Trophoblast cell (in vitro differentiated cells and primary cell): ENCODE measurements around the gene AGPAT1.
"Not testable (repeated sequence)": the region's sequence is repeated elsewhere in the genome, so short reads cannot be mapped to it uniquely, and the experiment has no call there.

Experiments used
- DNase-seq, 2 donors: peaks; one replicate each; pipeline ENCODE4 v3.0.0-alpha.2; 2016
- H2AFZ ChIP-seq: 2 replicates; pipeline ENCODE4 v1.6.1; 2013; ENCODE audit warnings: low read length, moderate library complexity, mild to moderate bottlenecking; ENCODE audit not compliant: insufficient read depth, poor library complexity
- H2AK5ac ChIP-seq: 2 replicates; pipeline ENCODE4 v1.6.1; 2013; ENCODE audit warnings: mild to moderate bottlenecking, low read length
- H2BK120ac ChIP-seq: 2 replicates; pipeline ENCODE4 v1.6.1; 2013; ENCODE audit warnings: low read length, mild to moderate bottlenecking, moderate library complexity; ENCODE audit not compliant: insufficient read depth, poor library complexity
- H2BK12ac ChIP-seq: 2 replicates; pipeline ENCODE4 v1.6.1; 2013; ENCODE audit warnings: mild to moderate bottlenecking, low read length, moderate library complexity
- H2BK5ac ChIP-seq: 2 replicates; pipeline ENCODE4 v1.6.1; 2013; ENCODE audit warnings: low read length, low read depth, moderate library complexity, mild to moderate bottlenecking; ENCODE audit not compliant: poor library complexity
- H3K14ac ChIP-seq: 2 replicates; pipeline ENCODE4 v1.6.1; 2013; ENCODE audit warnings: mild to moderate bottlenecking, low read length
- H3K18ac ChIP-seq: 2 replicates; pipeline ENCODE4 v1.6.1; 2013; ENCODE audit warnings: mild to moderate bottlenecking, low read length
- H3K23ac ChIP-seq: 2 replicates; pipeline ENCODE4 v1.6.1; 2013; ENCODE audit warnings: low read length
- H3K27ac ChIP-seq: 2 replicates; pipeline ENCODE4 v1.5.1; 2013; ENCODE audit warnings: low read depth, mild to moderate bottlenecking, inconsistent platforms, low read length, moderate library complexity
- H3K27me3 ChIP-seq: 2 replicates; pipeline ENCODE4 v1.6.1; 2013; ENCODE audit warnings: inconsistent platforms, mild to moderate bottlenecking, low read length, moderate library complexity; ENCODE audit not compliant: insufficient read depth
- H3K36me3 ChIP-seq, 2 experiments: 1 replicate in 1 of 2; 2 replicates in 1 of 2; pipeline ENCODE4 v1.6.1; 2013; ENCODE audit warnings: low read length in 2 of 2, mild to moderate bottlenecking in 2 of 2, moderate library complexity in 1 of 2; ENCODE audit not compliant: insufficient read depth in 2 of 2, control insufficient read depth in 1 of 2
- H3K4ac ChIP-seq: 2 replicates; pipeline ENCODE4 v1.6.1; 2013; ENCODE audit warnings: low read depth, mild to moderate bottlenecking, low read length, moderate library complexity
- H3K4me1 ChIP-seq, 2 experiments: 1 replicate in 1 of 2; 2 replicates in 1 of 2; pipeline ENCODE4 v1.6.1; 2013; ENCODE audit warnings: low read length in 2 of 2, mild to moderate bottlenecking in 2 of 2, moderate library complexity in 1 of 2; ENCODE audit not compliant: insufficient read depth in 2 of 2, control insufficient read depth in 1 of 2
- H3K4me2 ChIP-seq: 2 replicates; pipeline ENCODE4 v1.6.1; 2013; ENCODE audit warnings: inconsistent platforms, mild to moderate bottlenecking, low read length, moderate library complexity
- H3K4me3 ChIP-seq: 2 replicates; pipeline ENCODE4 v1.5.1; 2013; ENCODE audit warnings: mild to moderate bottlenecking, low read depth, low read length, inconsistent platforms
- H3K79me1 ChIP-seq: one replicate; pipeline ENCODE4 v1.6.1; 2013; ENCODE audit warnings: low read length
- H3K79me2 ChIP-seq: 2 replicates; pipeline ENCODE4 v1.6.1; 2013; ENCODE audit warnings: low read length, mild to moderate bottlenecking; ENCODE audit not compliant: control insufficient read depth, insufficient read depth, poor library complexity
- H3K9ac ChIP-seq: 2 replicates; pipeline ENCODE4 v1.6.1; 2013; ENCODE audit warnings: mild to moderate bottlenecking, low read length
- H3K9me3 ChIP-seq: 2 replicates; pipeline ENCODE4 v1.6.1; 2013; ENCODE audit warnings: low read depth, mild to moderate bottlenecking, control low read depth, inconsistent platforms, low read length; ENCODE audit not compliant: insufficient read depth
- H4K12ac ChIP-seq: 2 replicates; pipeline ENCODE4 v1.6.1; 2013; ENCODE audit warnings: low read depth, mild to moderate bottlenecking, low read length, moderate library complexity
- H4K8ac ChIP-seq: 2 replicates; pipeline ENCODE4 v1.6.1; 2013; ENCODE audit warnings: low read depth, mild to moderate bottlenecking, low read length, moderate library complexity
- H4K91ac ChIP-seq: one replicate; pipeline ENCODE4 v1.6.1; 2013; ENCODE audit warnings: low read depth, mild to moderate bottlenecking, low read length, moderate library complexity
- WGBS: extraction: QIAGEN DNeasy Blood & Tissue Kit; methylation state at CpG from one replicate; pipeline ENCODE4 v1.1.7; 2013; ENCODE audit warnings: missing lambda C conversion rate; ENCODE audit not compliant: insufficient read length, insufficient coverage; ENCODE audit errors: extremely low coverage; 5-methylcytosine and 5-hydroxymethylcytosine counted together

AGPAT1 gene

DNA sequence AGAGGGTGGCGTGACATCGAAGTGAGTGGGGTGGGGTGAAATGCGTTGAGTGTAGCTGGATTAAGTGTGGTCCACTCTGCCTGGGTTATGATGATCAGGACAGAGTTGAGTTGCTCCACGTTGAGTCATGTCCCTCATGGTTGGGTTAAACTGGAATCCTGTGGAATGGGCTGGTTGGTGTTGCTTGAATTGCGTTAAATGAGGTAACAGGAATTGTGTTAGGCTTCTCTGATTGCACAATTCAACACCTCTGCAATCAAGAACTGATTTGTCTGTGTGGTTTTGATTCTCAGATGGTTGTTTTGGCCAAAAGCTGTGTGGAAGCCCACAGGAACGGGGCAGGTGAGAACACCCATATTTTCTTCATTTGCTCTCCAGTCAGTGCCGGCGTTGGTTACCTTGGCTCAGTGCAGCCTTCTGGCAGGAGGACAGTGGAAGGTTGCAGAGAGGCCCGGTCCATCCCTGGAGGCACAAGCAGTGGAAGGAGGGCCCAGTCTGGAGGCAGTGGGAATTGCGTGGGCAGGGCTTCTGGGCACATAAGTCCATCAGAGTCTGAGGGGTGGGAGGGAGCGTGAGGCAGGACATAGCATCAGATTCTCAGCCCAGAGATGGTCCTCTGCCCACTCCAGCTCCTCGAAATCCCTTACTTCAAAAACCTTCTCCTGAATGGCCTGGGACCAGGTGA lies 36.3 kb upstream of the AGPAT1 start:
- H3K4ac ChIP-seq: no peak overlapping the region
- no peak overlapping the region for H3K27ac ChIP-seq
- H3K18ac ChIP-seq: no peak overlapping the region
- H3K36me3 ChIP-seq: no peaks in the 10 kb centered on the region
- H2BK120ac ChIP-seq: no peak overlapping the region
- 100% methylated on average over 3 of the region's 12 CpGs for WGBS
- H3K9me3 ChIP-seq: no peaks in the 10 kb centered on the region
- no peak overlapping the region for H3K23ac ChIP-seq
- no peaks in the 10 kb centered on the region for H3K79me1 ChIP-seq
- H2BK5ac ChIP-seq: no peak overlapping the region
- no peak overlapping the region for H4K91ac ChIP-seq
- no peaks in the 10 kb centered on the region for H3K27me3 ChIP-seq
- DNase-seq: peak; percentile 80 to 92
- no peak overlapping the region for H3K4me2 ChIP-seq
- H4K12ac ChIP-seq: no peak overlapping the region
- no peak overlapping the region for H2AFZ ChIP-seq
- no peak overlapping the region for H3K14ac ChIP-seq
- H2BK12ac ChIP-seq: no peak overlapping the region
- H3K79me2 ChIP-seq: no peaks in the 10 kb centered on the region
- H3K4me1 ChIP-seq: no peaks in the 10 kb centered on the region
- H2AK5ac ChIP-seq: no peak overlapping the region
- no peak overlapping the region for H3K9ac ChIP-seq
- H4K8ac ChIP-seq: no peak overlapping the region
- no peak overlapping the region for H3K4me3 ChIP-seq

DNA sequence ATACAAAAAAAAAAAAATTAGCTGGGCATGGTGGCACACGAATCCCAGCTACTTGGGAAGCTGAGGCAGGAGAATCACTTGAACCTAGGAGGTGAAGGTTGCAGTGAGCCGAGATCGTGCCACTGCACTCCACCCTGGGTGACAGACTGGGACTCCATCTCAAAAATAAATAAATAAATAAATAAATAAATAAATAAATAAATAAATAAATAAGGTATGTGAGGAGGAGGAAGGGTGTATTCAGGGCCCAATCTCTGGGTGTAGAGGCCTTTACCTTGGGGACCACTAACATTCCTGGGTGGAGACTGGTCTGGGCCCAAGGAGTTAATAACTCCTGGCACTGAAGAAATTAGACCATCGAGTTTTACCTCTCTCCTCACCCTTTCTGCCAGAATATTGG lies 35.5 kb upstream of the AGPAT1 start:
- not testable (repeated sequence) for H4K8ac ChIP-seq, H3K9me3 ChIP-seq, H3K4me1 ChIP-seq, H3K4ac ChIP-seq, H2AFZ ChIP-seq, H3K9ac ChIP-seq, DNase-seq, H2BK12ac ChIP-seq, H4K91ac ChIP-seq, H3K79me1 ChIP-seq, H3K4me3 ChIP-seq, H4K12ac ChIP-seq, H3K23ac ChIP-seq, H3K4me2 ChIP-seq, H2AK5ac ChIP-seq, H3K14ac ChIP-seq, H2BK120ac ChIP-seq, H3K18ac ChIP-seq, H3K79me2 ChIP-seq, H2BK5ac ChIP-seq, H3K27ac ChIP-seq, H3K36me3 ChIP-seq, H3K27me3 ChIP-seq
- WGBS: no CpG with 5 or more reads among the region's 4 CpGs

- Histone ChIP-seq H3K4me3 (no peak overlapping the region), H2AFZ (no peak overlapping the region), H4K8ac (no peak overlapping the region), H3K4ac (no peak overlapping the region), H3K9me3 (no peaks in the 10 kb centered on the region), H3K27ac (no peak overlapping the region), H3K23ac (no peak overlapping the region), H3K14ac (no peak overlapping the region), H2BK12ac (no peak overlapping the region), H3K18ac (no peak overlapping the region), H2BK120ac (no peak overlapping the region), H3K4me2 (no peak overlapping the region), H4K91ac (no peak overlapping the region), H3K27me3 (no peaks in the 10 kb centered on the region), H3K79me2 (no peaks in the 10 kb centered on the region), H2AK5ac (no peak overlapping the region), H3K79me1 (no peaks in the 10 kb centered on the region), H3K4me1 (no peaks in the 10 kb centered on the region), H4K12ac (no peak overlapping the region), H2BK5ac (no peak overlapping the region), H3K9ac (no peak overlapping the region), H3K36me3 (no peaks in the 10 kb centered on the region)
- DNase-seq: no peak
- WGBS: no CpG with 5 or more reads among the region's 5 CpGs
Observed at GRCh38 chr6:32210191-32210601, 34.3 kb upstream of the AGPAT1 start.

- WGBS: no CpG with 5 or more reads among the region's 1 CpG
Observed at GRCh38 chr6:32208996-32209395, 33.1 kb upstream of the AGPAT1 start.

More at GRCh38 chr6:32208996-32209395, 33.1 kb upstream of the AGPAT1 start:
- no peak for DNase-seq
- Histone ChIP-seq H3K14ac (no peak overlapping the region), H3K4me2 (no peak overlapping the region), H4K8ac (no peak overlapping the region), H3K79me2 (no peaks in the 10 kb centered on the region), H3K79me1 (no peaks in the 10 kb centered on the region), H3K27ac (no peak overlapping the region), H3K36me3 (no peaks in the 10 kb centered on the region), H3K23ac (no peak overlapping the region), H2AFZ (no peak overlapping the region), H3K4me1 (no peaks in the 10 kb centered on the region), H3K18ac (no peak overlapping the region), H3K27me3 (no peaks in the 10 kb centered on the region), H4K12ac (no peak overlapping the region), H2BK120ac (no peak overlapping the region), H4K91ac (no peak overlapping the region), H3K9me3 (no peaks in the 10 kb centered on the region), H2BK12ac (no peak overlapping the region), H3K9ac (no peak overlapping the region), H3K4ac (no peak overlapping the region), H2BK5ac (no peak overlapping the region), H3K4me3 (no peak overlapping the region), H2AK5ac (no peak overlapping the region)
